Activated CD8-positive, alpha-beta memory T cell treated with anti-CD3 and anti-CD28 coated beads for 36 hours (primary cell): ENCODE results near the gene FBXW12. TPM values are rescaled to one million over a fixed set of nuclear protein-coding genes. Genes with fewer than 3 reads are reported as not detected.

Source experiments
- CTCF ChIA-PET: fragments of 350-600 bp; sonication (Branson Sonifier 250); formaldehyde crosslinking; loops from one replicate; lab custom pipeline; 2021; ENCODE audit warnings: antibody characterized with exemption; lab: Charles Lee
- POLR2A ChIA-PET: fragments of 350-600 bp; sonication (Branson Sonifier 250); formaldehyde crosslinking; loops from one replicate; lab custom pipeline; 2021; ENCODE audit warnings: antibody characterized with exemption; lab: Charles Lee
- total RNA-seq, 2 experiments: library from RNA; stranded (reverse); gene quantifications; one replicate each; pipeline ENCODE4 v1.2.3, GENCODE V29; 2021

FBXW12 gene
- total RNA-seq, 2 experiments from 2014 or later: not detected

DNA sequence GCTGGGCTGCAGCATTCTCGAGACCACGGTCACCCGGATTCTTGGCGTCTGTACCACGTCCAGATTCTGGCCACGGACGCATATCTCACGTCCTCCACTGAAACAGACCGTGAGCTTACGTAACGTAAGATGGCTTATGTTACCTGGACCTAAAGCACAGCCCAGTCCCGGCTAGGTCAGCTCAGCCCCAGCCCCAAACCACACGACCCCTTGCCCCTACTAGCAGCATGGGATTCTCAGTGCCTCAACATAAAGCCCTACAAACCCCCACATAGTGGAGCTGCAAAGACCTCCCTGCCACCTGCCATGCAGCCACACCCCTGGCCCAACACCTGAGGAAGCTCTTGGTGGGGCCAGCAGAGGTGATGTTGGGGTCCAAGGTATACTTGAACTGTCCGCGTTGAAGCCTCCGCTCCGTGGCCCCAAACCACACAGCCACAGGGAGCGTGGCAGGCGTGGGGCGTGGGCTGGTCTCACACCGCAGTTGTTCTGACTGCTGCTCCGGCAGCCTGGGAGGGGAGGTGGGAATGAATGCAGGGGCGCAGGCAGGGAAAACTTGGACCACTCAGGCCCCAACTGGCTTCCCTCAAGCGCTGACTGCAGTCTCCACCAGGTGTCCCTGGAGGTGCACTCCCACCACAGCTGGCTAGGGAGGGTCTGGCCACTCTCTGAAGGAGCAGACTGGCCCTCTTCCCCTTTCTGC is 43.4 kb downstream of the FBXW12 start:
- ChIA-PET CTCF (interaction anchor here (0.7 to 1.0 kb wide), 3 partner anchors 18 to 21 kb away, joined by 3 read pairs; no protein-coding TSS in a partner anchor), POLR2A (no interaction called here)

- ChIA-PET POLR2A (no interaction called here), CTCF (interaction anchor here (0.7 kb wide), 1 partner anchor 19 kb away, joined by 3 read pairs; no protein-coding TSS in a partner anchor)
These were observed 44.1 kb downstream of the FBXW12 start for GRCh38 chr3:48416091-48416505.

DNA sequence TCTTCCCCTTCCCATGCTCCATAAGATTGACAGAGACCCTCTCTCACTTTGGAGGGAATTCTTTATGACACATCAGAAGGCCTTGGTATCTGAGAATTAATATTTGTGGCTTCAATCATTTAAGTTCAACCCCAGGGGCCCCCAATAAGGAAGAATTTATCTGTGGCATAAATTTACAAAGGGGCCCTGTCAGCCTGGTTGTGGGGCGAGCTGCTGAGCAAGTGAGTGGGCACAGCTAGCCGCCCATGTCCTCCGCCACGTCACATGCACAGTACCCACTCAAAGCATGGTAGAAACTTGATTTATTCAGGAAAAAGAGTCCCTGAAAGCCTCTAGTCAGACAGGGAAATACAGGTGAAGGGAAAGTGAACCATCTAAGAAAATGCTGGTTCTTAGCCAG is 44.5 kb downstream of the FBXW12 start:
- POLR2A ChIA-PET: no interaction called here
- CTCF ChIA-PET: interaction anchor here (0.7 kb wide), 1 partner anchor 20 kb away, joined by 3 read pairs; no protein-coding TSS in a partner anchor

- ChIA-PET POLR2A (no interaction called here), CTCF (interaction anchor here (2.1 kb wide), 1 partner anchor 18 kb away, joined by 7 read pairs; no protein-coding TSS in a partner anchor)
These were observed 45.6 kb downstream of the FBXW12 start for GRCh38 chr3:48417529-48418108.

DNA sequence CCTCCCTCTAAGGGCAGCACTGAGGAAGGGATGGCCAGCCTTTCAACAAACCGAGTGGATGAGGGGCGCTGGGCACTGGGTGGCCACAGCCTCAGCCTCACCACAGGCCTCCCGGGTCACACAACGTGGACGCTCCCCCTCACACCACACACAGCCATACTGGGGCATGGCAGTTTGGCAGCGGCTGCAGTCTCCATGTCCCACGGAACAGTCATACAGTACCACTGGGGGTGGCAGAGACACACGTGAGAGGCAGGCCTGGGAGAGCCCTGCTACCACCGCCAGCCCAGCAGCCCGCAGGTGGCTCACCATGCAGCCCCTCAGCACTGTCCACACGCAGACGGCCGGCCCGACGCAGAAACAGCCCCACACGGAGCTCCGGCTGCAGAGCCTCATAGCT is 46.1 kb downstream of the FBXW12 start:
- POLR2A ChIA-PET: no interaction called here
- CTCF ChIA-PET: interaction anchor here (1.7 to 2.1 kb wide), 2 partner anchors 17 to 18 kb away, joined by 5 to 7 read pairs; no protein-coding TSS in a partner anchor

DNA sequence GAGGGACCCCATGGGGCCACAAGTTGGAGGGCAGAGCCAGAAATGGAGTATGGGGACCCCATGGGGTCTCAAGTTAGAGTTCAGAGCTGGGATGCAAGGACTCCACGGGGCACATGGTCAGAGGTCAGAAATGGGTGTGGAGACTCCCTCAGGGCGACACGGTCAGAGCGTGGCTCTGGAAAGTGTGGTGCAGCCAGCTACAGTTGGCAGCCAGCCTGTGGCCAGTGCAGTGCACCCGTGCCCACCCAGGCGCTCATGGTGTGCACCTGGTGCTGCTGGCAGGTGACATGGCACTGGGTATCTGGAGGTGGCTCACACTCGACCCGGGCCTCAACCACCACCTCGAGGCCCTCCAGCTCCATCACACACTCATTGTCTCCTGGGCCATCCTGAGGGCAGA is 46.6 kb downstream of the FBXW12 start:
- ChIA-PET CTCF (interaction anchor here (1.7 to 2.1 kb wide), 2 partner anchors 17 to 18 kb away, joined by 5 to 7 read pairs; no protein-coding TSS in a partner anchor), POLR2A (no interaction called here)

GRCh38 chr3:48419149-48419548 is 47.1 kb downstream of the FBXW12 start:
- ChIA-PET CTCF (interaction anchor here (1.7 to 2.1 kb wide), 2 partner anchors 17 to 18 kb away, joined by 5 to 7 read pairs; no protein-coding TSS in a partner anchor), POLR2A (interaction anchor here (0.5 to 0.6 kb wide), 2 partner anchors 65 to 113 kb away, joined by 3 read pairs; no protein-coding TSS in a partner anchor)

GRCh38 chr3:48419597-48419996 is 47.6 kb downstream of the FBXW12 start:
- POLR2A ChIA-PET: interaction anchor here (0.5 to 0.6 kb wide), 2 partner anchors 65 to 113 kb away, joined by 3 read pairs; no protein-coding TSS in a partner anchor
- CTCF ChIA-PET: interaction anchor here (1.7 kb wide), 1 partner anchor 19 kb away, joined by 5 read pairs; no protein-coding TSS in a partner anchor

DNA sequence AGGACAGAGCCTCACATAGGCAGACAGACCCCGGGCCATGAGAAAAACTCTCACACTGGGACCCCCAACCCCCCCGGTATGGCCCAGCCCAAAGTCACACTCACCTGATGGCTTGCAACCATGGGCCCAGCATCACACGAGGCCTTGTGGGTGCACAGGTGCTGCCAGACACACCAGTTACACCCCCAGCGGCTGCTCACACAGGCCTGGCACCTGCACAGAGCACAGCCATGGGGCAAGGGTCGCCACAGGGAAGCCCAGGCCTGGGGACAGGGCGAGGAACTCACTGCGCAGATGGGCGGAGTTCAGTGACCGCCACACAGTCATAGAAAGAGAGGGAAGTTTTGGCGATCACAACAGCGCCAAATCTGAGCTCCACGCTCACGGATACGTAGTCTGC is 48.5 kb downstream of the FBXW12 start:
- POLR2A ChIA-PET: no interaction called here
- CTCF ChIA-PET: interaction anchor here (1.3 kb wide), 1 partner anchor 15 kb away, joined by 8 read pairs; no protein-coding TSS in a partner anchor

GRCh38 chr3:48422272-48422671 is 50.3 kb downstream of the FBXW12 start:
- ChIA-PET POLR2A (no interaction called here), CTCF (interaction anchor here (1.0 to 2.1 kb wide), 2 partner anchors 14 to 175 kb away, joined by 3 to 9 read pairs; no protein-coding TSS in a partner anchor)

- CTCF ChIA-PET: interaction anchor here (1.0 to 2.1 kb wide), 2 partner anchors 13 to 176 kb away, joined by 3 to 9 read pairs; no protein-coding TSS in a partner anchor
- POLR2A ChIA-PET: no interaction called here
These were observed 50.7 kb downstream of the FBXW12 start for GRCh38 chr3:48422681-48423080.

DNA sequence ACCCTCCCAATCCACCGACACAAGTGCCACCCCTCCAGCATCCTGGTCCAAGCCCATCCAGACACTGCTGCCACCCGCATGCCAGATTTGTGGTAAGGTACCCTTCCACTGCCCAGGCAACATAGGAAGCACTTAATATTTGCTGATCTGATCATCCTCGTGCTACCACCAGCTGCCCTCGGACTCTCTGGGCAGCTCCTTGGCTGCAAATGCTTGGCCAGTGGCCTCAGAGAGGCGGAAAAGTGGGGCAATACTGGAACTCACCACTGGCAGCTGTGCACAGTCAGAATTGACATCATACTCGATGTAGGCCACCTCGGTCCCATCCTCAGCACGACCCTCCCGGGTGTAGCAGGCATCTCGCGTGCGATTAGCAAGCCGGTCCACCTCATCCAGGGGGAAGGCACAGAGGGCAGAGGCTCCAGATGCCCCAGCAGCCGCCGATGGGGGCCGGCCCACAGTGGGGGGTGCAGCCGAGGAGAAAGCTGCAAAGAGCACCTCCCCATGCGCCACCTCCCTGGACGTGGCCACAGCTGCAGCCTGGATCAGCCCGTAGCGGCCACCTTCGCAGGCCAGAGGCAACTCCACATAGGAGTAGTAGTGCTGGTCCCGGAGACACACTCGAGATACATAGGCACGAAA is 51.3 kb downstream of the FBXW12 start:
- CTCF ChIA-PET: interaction anchor here (1.0 to 2.1 kb wide), 3 partner anchors 13 to 84 kb away, joined by 3 to 9 read pairs (median 4); no protein-coding TSS in a partner anchor
- POLR2A ChIA-PET: no interaction called here

DNA sequence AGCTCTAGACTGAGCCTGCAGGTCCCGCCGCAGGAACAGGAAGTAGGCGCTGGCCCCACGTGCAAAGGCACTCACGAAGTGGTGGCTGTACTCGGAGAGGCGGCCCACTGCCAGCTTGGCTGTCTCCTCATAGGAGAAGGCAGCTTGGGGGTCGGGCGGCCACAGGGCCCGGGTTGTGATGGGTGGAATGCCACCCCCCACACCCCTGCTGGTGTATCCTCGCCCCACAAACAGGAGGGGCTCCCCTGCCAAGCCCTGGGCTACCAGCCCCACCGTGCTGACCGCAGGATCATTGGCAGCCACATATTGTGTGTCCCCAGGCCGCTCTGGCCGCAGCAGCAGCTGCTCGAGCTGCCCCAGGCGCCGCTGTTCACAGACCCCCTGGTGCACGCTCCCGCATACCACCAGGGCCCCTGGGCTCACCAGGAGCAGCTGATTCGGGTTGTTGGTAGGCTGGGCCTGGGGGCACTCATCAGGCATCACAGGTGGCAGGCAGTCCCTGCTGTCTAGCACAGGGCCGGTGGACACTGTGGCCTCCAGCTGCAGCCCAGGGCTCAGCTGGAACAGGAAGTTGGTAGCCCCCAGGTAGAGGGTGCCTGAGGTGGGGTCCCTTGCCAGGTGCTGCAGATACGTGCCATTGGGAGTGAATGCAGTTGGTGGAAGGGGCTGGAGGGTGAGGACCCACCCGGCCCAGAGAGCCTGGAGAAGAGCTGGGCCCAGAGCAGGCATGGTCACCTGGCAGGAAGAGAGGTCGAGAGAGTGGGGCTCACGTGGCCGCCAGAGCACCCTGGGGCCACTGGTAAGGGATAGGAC is 52.1 kb downstream of the FBXW12 start:
- CTCF ChIA-PET: interaction anchor here (1.0 to 2.1 kb wide), 3 partner anchors 12 to 83 kb away, joined by 3 to 9 read pairs (median 4); no protein-coding TSS in a partner anchor
- POLR2A ChIA-PET: no interaction called here

DNA sequence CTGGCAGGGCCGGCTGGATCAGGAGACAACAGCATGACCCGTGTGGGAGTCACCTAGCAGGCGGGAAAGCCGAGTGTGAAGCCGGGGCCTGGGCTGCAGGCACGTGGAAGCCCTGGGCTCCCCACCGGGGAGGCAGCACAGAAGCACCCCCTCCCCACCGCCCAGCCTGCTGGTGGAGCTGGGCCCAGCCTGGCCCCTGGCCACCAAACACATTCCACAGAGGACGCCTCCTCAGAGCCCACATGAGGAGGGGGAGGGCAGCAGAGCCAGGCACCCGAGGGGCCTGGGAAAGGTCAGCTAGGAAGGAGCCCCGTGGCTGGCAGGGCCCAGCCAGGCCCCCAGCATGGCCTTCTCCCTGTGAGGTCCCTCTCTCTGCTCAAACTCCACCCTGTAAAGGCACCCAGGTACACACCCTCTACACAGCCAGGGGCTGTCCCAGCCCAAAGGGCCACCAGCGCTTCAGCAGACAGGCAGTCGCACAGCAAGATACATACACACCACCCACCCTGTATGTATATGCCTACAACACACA is 53.3 kb downstream of the FBXW12 start:
- ChIA-PET POLR2A (no interaction called here), CTCF (interaction anchor here (1.4 kb wide), 1 partner anchor 11 kb away, joined by 8 read pairs; no protein-coding TSS in a partner anchor)

DNA sequence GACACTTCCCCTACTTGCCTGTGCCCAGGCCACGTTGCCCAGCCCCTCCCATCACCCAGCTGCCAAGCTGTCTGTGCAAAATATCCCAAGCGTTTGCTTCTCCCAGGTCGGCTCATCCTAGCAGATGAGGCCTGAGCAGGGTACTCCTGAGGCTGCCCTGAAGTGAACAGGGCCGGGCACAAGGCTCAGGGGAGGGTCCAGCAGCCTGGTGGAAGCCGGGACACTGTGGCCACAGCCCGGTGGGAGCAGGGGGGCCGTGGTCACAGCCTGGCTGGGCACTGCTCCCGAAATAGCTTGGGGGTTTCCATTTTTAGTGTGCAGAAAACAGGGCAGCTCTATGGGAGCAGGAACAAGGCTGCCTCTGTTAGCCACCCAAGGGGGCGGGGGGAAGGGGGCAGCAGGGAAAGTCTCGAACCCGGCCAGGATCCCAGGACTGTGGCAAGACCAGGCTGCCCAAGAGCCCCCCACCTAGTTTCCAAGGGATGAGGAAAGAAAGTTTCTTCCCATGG is 54.4 kb downstream of the FBXW12 start:
- POLR2A ChIA-PET: no interaction called here
- CTCF ChIA-PET: interaction anchor here (1.4 kb wide), 1 partner anchor 9 kb away, joined by 8 read pairs; no protein-coding TSS in a partner anchor

DNA sequence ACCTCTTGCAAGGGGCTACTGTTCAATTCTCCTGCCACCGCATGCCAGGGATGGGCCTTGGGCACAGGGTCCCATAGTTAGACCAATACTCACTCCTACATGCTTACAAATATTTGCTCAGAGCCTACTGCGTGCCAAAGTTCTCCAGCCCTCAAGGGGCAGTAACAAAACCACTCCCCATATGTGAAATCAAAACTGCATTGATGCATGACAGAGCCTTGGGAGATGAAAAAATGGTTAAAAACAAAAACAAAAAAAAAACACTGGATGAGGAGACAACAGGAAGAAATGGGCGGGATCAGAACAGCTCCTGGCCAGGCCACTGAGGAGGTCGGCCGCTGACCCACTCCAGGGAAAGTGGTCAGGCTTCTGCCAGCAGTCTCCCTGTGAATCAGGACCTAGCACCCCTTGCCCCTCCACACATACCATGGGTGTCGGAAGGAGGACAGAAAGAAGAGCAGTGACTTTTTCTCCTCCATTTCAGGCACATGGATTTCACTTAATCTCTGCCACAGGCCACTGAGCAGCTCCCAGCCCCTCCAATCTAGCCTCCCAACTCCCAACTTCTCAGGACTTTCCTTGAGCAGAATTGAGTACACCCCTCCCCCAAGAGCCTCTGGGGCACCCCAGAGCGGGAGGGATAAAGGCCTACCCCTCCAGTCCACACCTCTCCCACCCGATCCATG is 55.1 kb downstream of the FBXW12 start:
- ChIA-PET CTCF (interaction anchor here (1.2 kb wide), 1 partner anchor 9 kb away, joined by 5 read pairs; no protein-coding TSS in a partner anchor), POLR2A (no interaction called here)

- ChIA-PET POLR2A (no interaction called here), CTCF (interaction anchor here (0.8 to 1.2 kb wide), 3 partner anchors 9 to 77 kb away, joined by 3 to 5 read pairs (median 4); no protein-coding TSS in a partner anchor)
These were observed 55.6 kb downstream of the FBXW12 start for GRCh38 chr3:48427630-48427962.
